Neural cell (in vitro differentiated cells): Measurements from ENCODE around the gene DENND10. TPM values are rescaled to one million over a fixed set of nuclear protein-coding genes. Genes with fewer than 3 reads are reported as not detected.

ENCODE experiments used
- H2AFZ ChIP-seq: fragments of 200-600, 300-800 bp; sonication (generic), shearing (Covaris generic); 2 replicates; pipeline ENCODE4 v1.6.0; 2014; ENCODE audit warnings: low read depth, mild to moderate bottlenecking, antibody characterized with exemption, low read length, moderate library complexity
- H3F3A ChIP-seq: fragments of 200-600 bp; shearing (Covaris generic); 2 replicates; pipeline ENCODE4 v1.6.1; 2016; ENCODE audit warnings: mild to moderate bottlenecking, moderate library complexity, mixed read lengths, antibody characterized with exemption, low read length; ENCODE audit not compliant: insufficient read depth, poor library complexity, severe bottlenecking
- H3K27ac ChIP-seq: fragments of 200-600, 300-800 bp; sonication (generic), shearing (Covaris generic); 2 replicates; pipeline ENCODE4 v1.5.1; 2014; ENCODE audit warnings: mild to moderate bottlenecking, low read length, moderate library complexity
- H3K27me3 ChIP-seq: fragments of 300-800, 200-600 bp; sonication (generic), shearing (Covaris generic); 2 replicates; pipeline ENCODE4 v1.6.0; 2014; ENCODE audit warnings: mild to moderate bottlenecking, low read depth, low read length, moderate library complexity; ENCODE audit not compliant: insufficient read depth
- H3K36me3 ChIP-seq: fragments of 300-800, 200-600 bp; sonication (generic), shearing (Covaris generic); 2 replicates; pipeline ENCODE4 v1.5.1; 2014; ENCODE audit warnings: mild to moderate bottlenecking, antibody characterized with exemption, low read length, moderate library complexity; ENCODE audit not compliant: insufficient read depth
- H3K4me2 ChIP-seq: fragments of 300-800, 200-600 bp; sonication (generic), shearing (Covaris generic); 2 replicates; pipeline ENCODE4 v1.6.0; 2014; ENCODE audit warnings: mild to moderate bottlenecking, low read length
- H3K4me3 ChIP-seq: fragments of 300-800, 200-600 bp; sonication (generic), shearing (Covaris generic); 2 replicates; pipeline ENCODE4 v1.5.1; 2014; ENCODE audit warnings: mild to moderate bottlenecking, low read length, moderate library complexity
- H3K79me2 ChIP-seq: fragments of 200-600 bp; shearing (Covaris generic); replicated peaks from 2 replicates; pipeline ENCODE4 v1.6.0; 2014; ENCODE audit warnings: mild to moderate bottlenecking, low read length, moderate library complexity; ENCODE audit not compliant: insufficient read depth
- H3K9ac ChIP-seq: fragments of 300-800, 200-600 bp; sonication (generic), shearing (Covaris generic); 2 replicates; pipeline ENCODE4 v1.6.1; 2016; ENCODE audit warnings: mild to moderate bottlenecking, low read length, mixed read lengths
- H3K9me2 ChIP-seq: fragments of 200-600 bp; shearing (Covaris generic); 2 replicates; pipeline ENCODE4 v1.6.1; 2016; ENCODE audit warnings: mild to moderate bottlenecking, low read length, mixed read lengths; ENCODE audit not compliant: insufficient read depth
- H3K9me3 ChIP-seq: fragments of 200-600, 300-800 bp; sonication (generic), shearing (Covaris generic); 2 replicates; pipeline ENCODE4 v1.6.1; 2016; ENCODE audit warnings: mild to moderate bottlenecking, mixed run types, low read length, moderate library complexity, mixed read lengths
- H4K20me1 ChIP-seq: fragments of 200-600 bp; shearing (Covaris generic); 2 replicates; pipeline ENCODE4 v1.6.1; 2016; ENCODE audit warnings: mild to moderate bottlenecking, mixed run types; ENCODE audit not compliant: insufficient read depth
- EP300 ChIP-seq: fragments of 450-650 bp; conservative IDR thresholded peaks from 2 replicates; pipeline ENCODE4 v1.6.1; 2014; ENCODE audit warnings: antibody characterized with exemption, mild to moderate bottlenecking, moderate library complexity; ENCODE audit not compliant: poor library complexity, severe bottlenecking
- EZH2 ChIP-seq: fragments of 200-600, 300-800 bp; shearing (Covaris generic), sonication (generic); IDR thresholded peaks from 2 replicates; pipeline ENCODE4 v1.6.1; 2014; ENCODE audit warnings: antibody characterized with exemption, low read length, borderline replicate concordance, mild to moderate bottlenecking; ENCODE audit not compliant: insufficient read depth, poor library complexity, severe bottlenecking
- MXI1 ChIP-seq: fragments of 450-650 bp; conservative IDR thresholded peaks from 2 replicates; pipeline ENCODE4 v1.6.1; 2014; ENCODE audit warnings: antibody characterized with exemption, mild to moderate bottlenecking; ENCODE audit not compliant: poor library complexity, severe bottlenecking
- POLR2AphosphoS5 ChIP-seq: IDR thresholded peaks from 2 replicates; pipeline ENCODE4 v1.6.1; 2012
- RAD21 ChIP-seq: fragments of 450-650 bp; conservative IDR thresholded peaks from 2 replicates; pipeline ENCODE4 v1.6.1; 2014; ENCODE audit warnings: antibody characterized with exemption, mild to moderate bottlenecking, moderate library complexity
- SMC3 ChIP-seq: fragments of 450-650 bp; conservative IDR thresholded peaks from 2 replicates; pipeline ENCODE4 v1.6.1; 2014; ENCODE audit warnings: antibody characterized with exemption, mild to moderate bottlenecking, moderate library complexity; ENCODE audit not compliant: poor library complexity
- TAF1 ChIP-seq: IDR thresholded peaks from 2 replicates; pipeline ENCODE4 v1.6.1; 2012; ENCODE audit warnings: low read depth
- polyA plus RNA-seq: library from polyadenylated mRNA; depleted of rRNA; stranded (reverse); fragments of >200 nt; gene quantifications from 2 replicates; pipeline ENCODE4 v1.2.3, GENCODE V29; 2014
- TF ChIP-seq, protein P1 (sequence below): IDR thresholded peaks from 2 replicates; pipeline ENCODE4 v1.6.1; 2012; ENCODE audit warnings: borderline replicate concordance
- TF ChIP-seq, protein P2 (sequence below): fragments of 450-650 bp; IDR thresholded peaks from 2 replicates; pipeline ENCODE4 v1.5.1; 2014; ENCODE audit warnings: antibody characterized with exemption, mild to moderate bottlenecking, moderate library complexity; ENCODE audit not compliant: poor library complexity, severe bottlenecking

Gene DENND10
- polyA plus RNA-seq, 1 donor from 2014 or later: 81.6 TPM

DNA sequence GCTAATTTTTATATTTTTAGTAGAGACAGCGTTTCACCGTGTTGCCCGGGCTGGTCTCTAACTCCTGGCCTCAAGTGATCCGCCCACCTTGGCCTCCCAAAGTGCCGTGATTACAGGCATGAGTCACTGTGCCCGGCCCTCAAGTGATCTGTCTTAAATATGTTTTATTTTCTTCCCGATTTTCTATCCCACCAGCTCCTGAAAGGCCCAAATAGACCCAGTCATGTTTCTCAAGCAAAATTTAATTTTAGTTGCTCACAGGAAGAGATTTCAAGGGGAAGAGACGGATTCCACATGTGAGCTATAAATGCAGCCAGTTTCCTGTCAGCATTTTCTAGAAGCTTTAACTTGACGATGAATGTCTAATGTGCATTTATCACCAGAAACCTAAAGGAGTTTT lies 12.0 kb downstream of the DENND10 start:
- H3K79me2 ChIP-seq: no peaks in the 10 kb centered on the region
- H3K27me3 ChIP-seq: no peaks in the 10 kb centered on the region
- H3K9ac ChIP-seq: no peak overlapping the region
- no peaks in the 10 kb centered on the region for H3K9me3 ChIP-seq
- no peak overlapping the region for H2AFZ ChIP-seq
- H3K9me2 ChIP-seq: no peaks in the 10 kb centered on the region
- H3K36me3 ChIP-seq: peaks cover 5% of the 10 kb centered on the region
- TF ChIP-seq POLR2AphosphoS5: no peak
- TF ChIP-seq, protein P1, sequence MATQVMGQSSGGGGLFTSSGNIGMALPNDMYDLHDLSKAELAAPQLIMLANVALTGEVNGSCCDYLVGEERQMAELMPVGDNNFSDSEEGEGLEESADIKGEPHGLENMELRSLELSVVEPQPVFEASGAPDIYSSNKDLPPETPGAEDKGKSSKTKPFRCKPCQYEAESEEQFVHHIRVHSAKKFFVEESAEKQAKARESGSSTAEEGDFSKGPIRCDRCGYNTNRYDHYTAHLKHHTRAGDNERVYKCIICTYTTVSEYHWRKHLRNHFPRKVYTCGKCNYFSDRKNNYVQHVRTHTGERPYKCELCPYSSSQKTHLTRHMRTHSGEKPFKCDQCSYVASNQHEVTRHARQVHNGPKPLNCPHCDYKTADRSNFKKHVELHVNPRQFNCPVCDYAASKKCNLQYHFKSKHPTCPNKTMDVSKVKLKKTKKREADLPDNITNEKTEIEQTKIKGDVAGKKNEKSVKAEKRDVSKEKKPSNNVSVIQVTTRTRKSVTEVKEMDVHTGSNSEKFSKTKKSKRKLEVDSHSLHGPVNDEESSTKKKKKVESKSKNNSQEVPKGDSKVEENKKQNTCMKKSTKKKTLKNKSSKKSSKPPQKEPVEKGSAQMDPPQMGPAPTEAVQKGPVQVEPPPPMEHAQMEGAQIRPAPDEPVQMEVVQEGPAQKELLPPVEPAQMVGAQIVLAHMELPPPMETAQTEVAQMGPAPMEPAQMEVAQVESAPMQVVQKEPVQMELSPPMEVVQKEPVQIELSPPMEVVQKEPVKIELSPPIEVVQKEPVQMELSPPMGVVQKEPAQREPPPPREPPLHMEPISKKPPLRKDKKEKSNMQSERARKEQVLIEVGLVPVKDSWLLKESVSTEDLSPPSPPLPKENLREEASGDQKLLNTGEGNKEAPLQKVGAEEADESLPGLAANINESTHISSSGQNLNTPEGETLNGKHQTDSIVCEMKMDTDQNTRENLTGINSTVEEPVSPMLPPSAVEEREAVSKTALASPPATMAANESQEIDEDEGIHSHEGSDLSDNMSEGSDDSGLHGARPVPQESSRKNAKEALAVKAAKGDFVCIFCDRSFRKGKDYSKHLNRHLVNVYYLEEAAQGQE: no peak
- no peak for TF ChIP-seq MXI1
- no peak for TF ChIP-seq TAF1
- no peak for TF ChIP-seq RAD21
- no peak for TF ChIP-seq EZH2
- TF ChIP-seq, protein P2, sequence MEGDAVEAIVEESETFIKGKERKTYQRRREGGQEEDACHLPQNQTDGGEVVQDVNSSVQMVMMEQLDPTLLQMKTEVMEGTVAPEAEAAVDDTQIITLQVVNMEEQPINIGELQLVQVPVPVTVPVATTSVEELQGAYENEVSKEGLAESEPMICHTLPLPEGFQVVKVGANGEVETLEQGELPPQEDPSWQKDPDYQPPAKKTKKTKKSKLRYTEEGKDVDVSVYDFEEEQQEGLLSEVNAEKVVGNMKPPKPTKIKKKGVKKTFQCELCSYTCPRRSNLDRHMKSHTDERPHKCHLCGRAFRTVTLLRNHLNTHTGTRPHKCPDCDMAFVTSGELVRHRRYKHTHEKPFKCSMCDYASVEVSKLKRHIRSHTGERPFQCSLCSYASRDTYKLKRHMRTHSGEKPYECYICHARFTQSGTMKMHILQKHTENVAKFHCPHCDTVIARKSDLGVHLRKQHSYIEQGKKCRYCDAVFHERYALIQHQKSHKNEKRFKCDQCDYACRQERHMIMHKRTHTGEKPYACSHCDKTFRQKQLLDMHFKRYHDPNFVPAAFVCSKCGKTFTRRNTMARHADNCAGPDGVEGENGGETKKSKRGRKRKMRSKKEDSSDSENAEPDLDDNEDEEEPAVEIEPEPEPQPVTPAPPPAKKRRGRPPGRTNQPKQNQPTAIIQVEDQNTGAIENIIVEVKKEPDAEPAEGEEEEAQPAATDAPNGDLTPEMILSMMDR: no peak
- no peak for TF ChIP-seq SMC3
- TF ChIP-seq EP300: no peak
- no peak overlapping the region for H3K4me3 ChIP-seq
- H3K27ac ChIP-seq: no peak overlapping the region
- H3K4me2 ChIP-seq: no peak overlapping the region
- no peaks in the 10 kb centered on the region for H4K20me1 ChIP-seq
- no peaks in the 10 kb centered on the region for H3F3A ChIP-seq

DNA sequence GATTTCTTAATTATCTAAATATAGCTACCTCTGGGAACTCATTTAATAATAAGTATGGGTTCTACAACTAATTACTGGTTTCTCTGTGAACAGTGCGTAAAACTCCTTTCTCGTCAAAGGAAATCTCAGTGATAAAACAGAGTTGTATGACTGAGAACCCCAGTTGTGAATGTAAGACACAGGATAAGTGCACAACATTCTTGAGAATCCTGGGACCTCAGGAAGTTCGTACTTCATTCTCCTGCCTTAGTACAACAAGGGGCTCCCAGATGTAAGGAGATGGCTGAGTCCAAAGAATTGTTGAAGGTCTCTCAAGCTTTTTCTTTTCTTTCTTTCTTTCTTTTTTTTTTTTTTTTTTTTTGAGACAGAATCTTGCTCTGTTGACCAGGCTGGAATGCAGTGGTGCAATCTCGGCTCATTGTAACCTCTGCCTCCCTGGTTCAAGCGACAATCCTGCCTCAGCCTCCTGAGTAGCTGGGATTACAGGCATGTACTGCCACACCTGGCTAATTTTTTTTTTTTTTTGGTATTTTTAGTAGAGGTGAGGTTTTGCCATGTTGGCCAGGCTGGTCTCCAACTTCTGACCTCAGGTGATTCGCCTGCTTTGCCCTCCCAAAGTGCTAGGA lies 12.5 kb downstream of the DENND10 start:
- no peak overlapping the region for H3K4me3 ChIP-seq
- no peak overlapping the region for H3K9ac ChIP-seq
- H2AFZ ChIP-seq: no peak overlapping the region

DNA sequence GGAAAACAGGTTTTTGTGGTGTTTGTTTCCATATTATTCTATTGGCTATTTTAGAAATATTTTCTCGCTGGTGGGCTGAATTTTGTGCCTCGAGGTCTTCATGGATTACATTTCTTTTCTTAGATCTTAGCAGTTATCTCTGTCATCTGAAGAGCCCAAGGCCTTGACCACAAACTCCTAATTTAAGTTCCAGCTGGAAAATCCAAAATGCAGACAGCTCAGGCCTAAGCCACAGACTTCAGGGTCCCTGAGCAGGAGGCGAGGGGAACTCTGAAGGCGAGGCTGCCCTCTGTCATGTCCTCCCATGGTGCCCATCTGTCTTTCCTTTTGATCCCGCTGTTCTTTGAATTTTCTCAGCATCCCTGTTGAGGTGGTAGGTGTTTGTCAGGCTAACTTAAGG lies 14.3 kb downstream of the DENND10 start:
- Histone ChIP-seq H4K20me1 (no peaks in the 10 kb centered on the region), H3K9ac (no peak overlapping the region), H3K27me3 (no peaks in the 10 kb centered on the region), H3K9me2 (no peaks in the 10 kb centered on the region), H2AFZ (no peak overlapping the region), H3F3A (no peaks in the 10 kb centered on the region), H3K27ac (no peak overlapping the region), H3K36me3 (peaks cover 5% of the 10 kb centered on the region), H3K4me3 (no peak overlapping the region), H3K79me2 (no peaks in the 10 kb centered on the region), H3K9me3 (no peaks in the 10 kb centered on the region), H3K4me2 (no peak overlapping the region)
- TF ChIP-seq SMC3: no peak
- TF ChIP-seq MXI1: no peak
- TF ChIP-seq, protein P1: no peak
- TF ChIP-seq, protein P2: no peak
- TF ChIP-seq POLR2AphosphoS5: no peak
- TF ChIP-seq RAD21: no peak
- TF ChIP-seq EZH2: no peak
- TF ChIP-seq TAF1: no peak
- no peak for TF ChIP-seq EP300

More for the DNA sequence above, 12.5 kb downstream of the DENND10 start:
- Histone ChIP-seq H3K9me3 (no peaks in the 10 kb centered on the region), H3F3A (no peaks in the 10 kb centered on the region), H3K9me2 (no peaks in the 10 kb centered on the region), H3K27me3 (no peaks in the 10 kb centered on the region), H3K27ac (no peak overlapping the region), H3K4me2 (no peak overlapping the region), H3K79me2 (no peaks in the 10 kb centered on the region), H4K20me1 (no peaks in the 10 kb centered on the region), H3K36me3 (peaks cover 5% of the 10 kb centered on the region)
- TF ChIP-seq TAF1: no peak
